Tibial nerve (tissue), 4 donors: ENCODE measurements around the gene TUB.

ENCODE experiments used
- EP300 ChIP-seq, 2 donors: sonication (generic); formaldehyde crosslinking; IDR thresholded peaks; one replicate each; pipeline ENCODE4 v1.6.1; 2017; ENCODE audit warnings: antibody characterized with exemption in 2 of 2, mild to moderate bottlenecking in 1 of 2
- POLR2A ChIP-seq, 2 donors: fragments of 450-650 bp; IDR thresholded peaks; one replicate each; pipeline ENCODE4 v1.6.1; 2017; ENCODE audit warnings: antibody characterized with exemption in 2 of 2, mild to moderate bottlenecking in 2 of 2, moderate library complexity in 2 of 2
- TF ChIP-seq, protein P1 (sequence below), 5 experiments: fragments of 200-600 bp in 3 of 5; fragments of 450-650 bp in 2 of 5; sonication (generic) in 3 of 5; IDR thresholded peaks; one replicate each; pipeline ENCODE4 v1.5.1; 2016 to 2019; ENCODE audit warnings: antibody characterized with exemption in 5 of 5, mild to moderate bottlenecking in 3 of 5, moderate library complexity in 2 of 5

DNA sequence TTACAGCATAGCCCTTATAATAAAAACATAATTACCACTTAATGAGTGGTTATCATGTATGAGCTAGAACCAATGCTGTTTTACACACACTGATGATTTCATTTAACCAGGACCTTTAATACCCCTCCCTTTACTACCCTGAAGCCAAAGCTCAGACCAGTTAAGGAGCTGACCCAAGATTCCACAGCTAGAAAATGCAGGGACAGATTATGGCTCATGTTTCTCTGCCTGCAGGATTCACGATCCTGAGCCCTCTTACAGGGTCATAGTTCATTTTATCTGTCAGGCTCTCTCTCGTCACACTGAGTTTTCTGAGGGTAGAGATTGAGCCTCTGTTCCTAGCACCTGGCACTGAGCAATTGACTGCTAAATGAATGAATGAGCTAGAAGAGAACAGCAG, 27.4 kb downstream of the TUB start:
- TF ChIP-seq, protein P1, sequence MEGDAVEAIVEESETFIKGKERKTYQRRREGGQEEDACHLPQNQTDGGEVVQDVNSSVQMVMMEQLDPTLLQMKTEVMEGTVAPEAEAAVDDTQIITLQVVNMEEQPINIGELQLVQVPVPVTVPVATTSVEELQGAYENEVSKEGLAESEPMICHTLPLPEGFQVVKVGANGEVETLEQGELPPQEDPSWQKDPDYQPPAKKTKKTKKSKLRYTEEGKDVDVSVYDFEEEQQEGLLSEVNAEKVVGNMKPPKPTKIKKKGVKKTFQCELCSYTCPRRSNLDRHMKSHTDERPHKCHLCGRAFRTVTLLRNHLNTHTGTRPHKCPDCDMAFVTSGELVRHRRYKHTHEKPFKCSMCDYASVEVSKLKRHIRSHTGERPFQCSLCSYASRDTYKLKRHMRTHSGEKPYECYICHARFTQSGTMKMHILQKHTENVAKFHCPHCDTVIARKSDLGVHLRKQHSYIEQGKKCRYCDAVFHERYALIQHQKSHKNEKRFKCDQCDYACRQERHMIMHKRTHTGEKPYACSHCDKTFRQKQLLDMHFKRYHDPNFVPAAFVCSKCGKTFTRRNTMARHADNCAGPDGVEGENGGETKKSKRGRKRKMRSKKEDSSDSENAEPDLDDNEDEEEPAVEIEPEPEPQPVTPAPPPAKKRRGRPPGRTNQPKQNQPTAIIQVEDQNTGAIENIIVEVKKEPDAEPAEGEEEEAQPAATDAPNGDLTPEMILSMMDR (IDR thresholded peaks at IDR 0.05): no peak
- no peak for TF ChIP-seq POLR2A (IDR thresholded peaks at IDR 0.05)
- TF ChIP-seq EP300 (IDR thresholded peaks at IDR 0.05): no peak
